GM12872 (cell line): ENCODE data around the gene TRPC1.

Source experiments
- TF ChIP-seq, protein P1 (sequence below): IDR thresholded peaks from 3 replicates; pipeline ENCODE4 v1.5.1; 2011; ENCODE audit warnings: low read depth, mild to moderate bottlenecking, low read length, moderate library complexity; ENCODE audit not compliant: insufficient read depth

Gene TRPC1

DNA sequence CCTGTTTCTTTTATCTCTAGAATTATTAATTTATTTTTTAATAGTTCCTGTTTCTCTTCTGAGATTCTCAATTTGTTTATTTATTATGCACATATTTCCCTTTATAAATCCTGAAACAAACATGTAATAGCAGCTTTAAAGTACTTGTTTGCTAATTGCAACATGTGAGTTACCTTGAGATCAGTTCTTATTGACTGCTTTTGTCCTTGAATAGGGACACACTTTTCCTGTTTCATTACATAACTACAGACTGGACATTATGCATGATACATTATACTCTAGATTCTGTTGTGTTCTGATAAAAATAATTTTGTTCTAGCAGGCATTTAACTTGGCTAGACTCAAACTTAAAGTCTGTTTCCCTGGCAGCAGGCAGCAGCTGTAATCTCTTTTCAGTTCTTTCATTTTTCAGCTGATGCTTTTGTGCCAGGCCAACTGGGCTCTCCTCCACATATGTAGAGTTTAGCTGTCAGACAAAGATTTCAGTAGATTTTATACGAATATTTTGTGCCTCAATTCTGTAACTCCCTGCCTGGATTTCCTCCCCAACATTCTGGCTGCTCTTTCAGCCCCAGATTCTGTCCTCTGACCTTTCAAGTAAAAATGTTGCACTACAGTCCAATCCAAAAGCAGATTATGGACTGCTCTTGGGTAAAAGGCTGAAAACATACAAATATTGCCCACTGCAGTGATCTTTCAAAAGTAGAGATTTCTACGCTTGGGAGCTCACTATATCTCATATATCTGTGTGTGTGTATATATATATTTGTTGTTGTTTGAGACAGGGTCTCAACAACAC, 123.1 kb downstream of the TRPC1 start:
- TF ChIP-seq, protein P1, sequence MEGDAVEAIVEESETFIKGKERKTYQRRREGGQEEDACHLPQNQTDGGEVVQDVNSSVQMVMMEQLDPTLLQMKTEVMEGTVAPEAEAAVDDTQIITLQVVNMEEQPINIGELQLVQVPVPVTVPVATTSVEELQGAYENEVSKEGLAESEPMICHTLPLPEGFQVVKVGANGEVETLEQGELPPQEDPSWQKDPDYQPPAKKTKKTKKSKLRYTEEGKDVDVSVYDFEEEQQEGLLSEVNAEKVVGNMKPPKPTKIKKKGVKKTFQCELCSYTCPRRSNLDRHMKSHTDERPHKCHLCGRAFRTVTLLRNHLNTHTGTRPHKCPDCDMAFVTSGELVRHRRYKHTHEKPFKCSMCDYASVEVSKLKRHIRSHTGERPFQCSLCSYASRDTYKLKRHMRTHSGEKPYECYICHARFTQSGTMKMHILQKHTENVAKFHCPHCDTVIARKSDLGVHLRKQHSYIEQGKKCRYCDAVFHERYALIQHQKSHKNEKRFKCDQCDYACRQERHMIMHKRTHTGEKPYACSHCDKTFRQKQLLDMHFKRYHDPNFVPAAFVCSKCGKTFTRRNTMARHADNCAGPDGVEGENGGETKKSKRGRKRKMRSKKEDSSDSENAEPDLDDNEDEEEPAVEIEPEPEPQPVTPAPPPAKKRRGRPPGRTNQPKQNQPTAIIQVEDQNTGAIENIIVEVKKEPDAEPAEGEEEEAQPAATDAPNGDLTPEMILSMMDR, result no peak

DNA sequence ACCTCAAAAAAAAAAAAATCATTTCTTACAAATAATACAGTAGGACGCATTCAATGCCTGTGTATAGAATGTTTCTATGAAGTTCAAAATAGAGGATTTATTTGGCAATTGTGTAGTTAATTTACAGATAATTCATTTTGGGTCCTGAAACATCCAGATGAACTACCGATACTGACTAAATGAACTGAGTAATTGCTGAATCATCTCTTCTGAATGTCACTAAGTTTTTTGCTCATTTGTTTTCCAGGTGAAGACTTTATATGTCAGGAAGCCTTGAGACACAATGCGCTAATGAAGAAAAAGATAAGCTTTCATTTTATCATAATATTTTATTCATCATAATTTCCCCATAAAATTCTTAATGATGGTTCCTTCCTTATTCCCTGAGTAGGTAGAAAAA, 125.3 kb downstream of the TRPC1 start:
- TF ChIP-seq, protein P1, result no peak

DNA sequence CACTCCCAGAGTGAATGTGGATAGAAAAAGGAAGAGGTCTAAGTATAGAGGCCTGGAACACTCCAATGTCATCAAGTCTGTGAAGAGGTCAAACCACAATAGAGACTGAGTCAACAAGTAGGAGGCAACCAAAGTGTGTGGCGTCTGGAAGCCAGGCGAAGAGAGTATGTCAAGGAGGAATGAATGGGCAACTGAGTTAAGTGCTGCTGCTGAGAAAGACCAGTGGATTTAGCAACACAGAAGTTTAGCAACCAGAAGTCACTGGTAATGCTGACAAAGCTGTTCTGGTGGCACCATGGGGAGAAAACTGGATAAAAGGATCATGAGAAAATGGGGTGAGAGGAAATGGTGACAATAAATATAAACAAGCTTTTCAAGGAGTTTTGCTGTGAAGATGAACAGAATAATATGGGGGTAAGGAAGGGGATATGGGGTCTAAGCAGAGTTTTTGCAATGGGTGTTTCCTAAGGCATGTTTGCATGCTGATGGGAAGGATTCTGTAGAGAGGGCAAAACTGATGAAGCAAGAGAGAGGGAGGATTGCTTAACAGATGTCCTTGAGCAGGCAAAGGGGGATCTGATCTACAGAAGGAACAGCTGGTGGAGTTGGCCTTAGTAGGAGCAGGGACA, 126.7 kb downstream of the TRPC1 start:
- TF ChIP-seq, protein P1, result no peak

DNA sequence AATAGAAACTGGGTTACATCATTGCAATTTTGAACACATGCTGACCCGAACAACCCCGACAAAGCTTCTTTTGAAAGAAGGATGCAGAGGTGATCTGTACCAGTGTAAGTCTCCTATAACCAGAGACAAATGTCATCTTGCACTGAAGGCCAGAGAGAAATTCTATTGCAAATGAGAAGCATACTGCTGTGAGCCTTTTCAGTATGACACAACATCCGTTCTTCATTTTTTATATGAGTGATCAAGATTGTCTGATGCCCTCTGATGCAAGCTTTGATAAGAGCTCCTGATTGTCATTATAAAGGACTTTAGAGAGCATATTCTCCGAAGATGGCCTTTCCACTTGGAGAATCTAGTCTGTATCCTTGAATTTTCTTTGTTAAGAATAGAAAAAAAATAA, 128.2 kb downstream of the TRPC1 start:
- TF ChIP-seq, protein P1, result no peak

DNA sequence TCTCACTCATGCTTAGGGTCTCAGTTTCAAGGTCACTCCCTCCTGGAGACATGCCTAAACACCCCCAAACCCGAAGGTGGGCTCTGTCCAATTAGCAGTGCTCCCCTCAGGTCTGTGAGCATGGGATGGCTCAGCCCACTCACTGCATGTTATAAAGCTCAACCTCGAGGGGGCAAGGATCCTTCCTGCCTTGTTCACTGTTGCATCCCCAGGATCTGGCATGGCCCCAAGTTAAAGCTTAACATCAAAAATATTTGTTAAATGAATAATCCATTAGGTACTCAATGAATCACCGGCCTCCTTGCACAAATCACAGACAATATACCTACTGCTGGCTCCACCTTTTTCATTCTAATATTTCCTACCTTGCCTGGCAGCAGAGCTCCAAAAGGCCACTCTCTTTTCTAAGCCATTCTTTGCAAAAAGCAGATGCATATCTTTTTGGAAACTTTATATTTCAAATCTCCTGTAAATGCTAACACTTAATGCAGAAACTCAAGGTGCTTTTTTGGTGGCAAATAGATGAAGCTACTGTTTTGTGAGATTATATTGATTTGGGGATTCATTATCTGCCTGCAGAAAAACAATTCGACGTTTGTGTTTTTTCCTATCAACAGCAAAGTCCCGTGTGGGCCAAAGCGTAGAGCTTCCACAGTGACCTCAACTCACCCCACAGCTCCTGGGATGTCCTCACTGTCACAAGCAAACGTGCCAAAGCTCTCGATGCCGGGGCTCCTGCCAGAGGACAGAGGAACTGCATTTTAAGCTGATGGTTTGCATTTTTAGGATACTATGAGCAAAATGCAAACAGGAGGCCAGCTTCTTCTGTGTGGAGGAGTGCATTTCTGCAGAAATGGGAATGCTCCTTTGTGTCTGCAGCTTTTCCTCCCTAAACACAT, 129.7 kb downstream of the TRPC1 start:
- TF ChIP-seq, protein P1, result no peak

DNA sequence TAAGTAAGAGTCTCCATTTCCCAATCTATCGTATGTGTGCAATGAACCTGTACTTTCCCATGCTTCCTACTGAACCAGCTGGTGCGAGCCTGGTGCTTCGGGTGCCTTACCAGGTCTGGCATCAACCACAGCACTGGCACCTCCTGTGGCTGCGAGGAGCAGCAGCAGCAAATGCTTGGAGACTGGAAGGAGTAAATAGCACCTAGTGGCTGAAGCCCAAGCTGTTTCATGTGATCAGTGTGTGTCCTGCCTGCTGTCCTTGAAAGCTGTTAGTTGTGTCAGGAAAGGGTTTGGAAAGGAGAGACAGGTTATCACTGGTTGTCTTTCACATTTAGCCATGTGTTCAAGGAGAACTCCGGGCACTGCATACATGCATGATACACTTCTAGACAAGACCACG, 133.2 kb downstream of the TRPC1 start:
- TF ChIP-seq, protein P1, result no peak
